Islet of Langerhans (tissue), 1 donor: ENCODE measurements around the gene AGAP1.

ENCODE experiments used
- FAIRE-seq: peaks from one replicate; lab custom pipeline; 2011; peaks lifted over from hg19 to GRCh38; lab: Jason Lieb, UNC

AGAP1 gene

GRCh38 chr2:236173729-236174607, 680.1 kb downstream of the AGAP1 start:
- no peak for FAIRE-seq

GRCh38 chr2:236175548-236176150, 681.8 kb downstream of the AGAP1 start:
- no peak for FAIRE-seq

- no peak for FAIRE-seq
These were observed 682.6 kb downstream of the AGAP1 start for GRCh38 chr2:236176417-236176816.

GRCh38 chr2:236176951-236177350, 683.1 kb downstream of the AGAP1 start:
- FAIRE-seq = no peak

- no peak for FAIRE-seq
These were observed 683.7 kb downstream of the AGAP1 start for GRCh38 chr2:236177604-236177966.

- no peak for FAIRE-seq
These were observed 684.4 kb downstream of the AGAP1 start for GRCh38 chr2:236177967-236178889.

GRCh38 chr2:236178890-236179235, 685.0 kb downstream of the AGAP1 start:
- FAIRE-seq = no peak

GRCh38 chr2:236179236-236180075, 685.6 kb downstream of the AGAP1 start:
- no peak for FAIRE-seq

- FAIRE-seq = no peak
These were observed 686.4 kb downstream of the AGAP1 start for GRCh38 chr2:236180076-236180816.

- FAIRE-seq = no peak
These were observed 687.1 kb downstream of the AGAP1 start for GRCh38 chr2:236180831-236181453.
